ENCODE measurements around the gene IL17RA.

The IL17RA gene

DNA sequence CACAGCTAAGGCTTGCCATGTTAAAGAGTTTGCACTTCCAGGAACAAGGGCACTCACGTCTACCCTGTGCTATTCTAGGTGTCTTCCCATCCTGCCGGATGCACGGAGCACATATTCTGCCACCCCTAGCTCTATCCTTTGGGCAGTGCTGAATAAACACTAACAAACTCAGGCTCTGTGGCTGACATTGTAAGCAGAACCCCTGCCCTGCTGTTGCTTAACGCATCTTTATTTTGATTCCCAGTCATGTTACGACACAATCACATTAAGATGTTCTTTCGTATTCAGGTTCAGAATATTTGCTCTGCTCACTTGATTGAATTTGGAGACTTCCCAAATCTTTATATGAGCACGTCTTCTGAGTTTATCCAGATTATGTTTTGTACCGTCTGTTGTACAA, 77.9 kb downstream of the IL17RA start:
- no peaks in the 10 kb centered on the region for H3K9me3 Mint-ChIP-seq
- no peaks in the 10 kb centered on the region for H3K36me3 Mint-ChIP-seq (ENCODE audit: insufficient read depth)
- DNase-seq (ENCODE audit: low spot score in 2 of 2) = no peak
- peaks cover 11% of the 10 kb centered on the region for H3K4me1 Mint-ChIP-seq
- H3K4me3 Mint-ChIP-seq = no peak overlapping the region
- no peak overlapping the region for H3K27ac Mint-ChIP-seq (ENCODE audit: low read depth)
- no peak for ATAC-seq (replicated peaks; ENCODE audit: extremely low read depth, poor library complexity, severe bottlenecking)
- H3K27me3 Mint-ChIP-seq = peaks cover 5% of the 10 kb centered on the region

DNA sequence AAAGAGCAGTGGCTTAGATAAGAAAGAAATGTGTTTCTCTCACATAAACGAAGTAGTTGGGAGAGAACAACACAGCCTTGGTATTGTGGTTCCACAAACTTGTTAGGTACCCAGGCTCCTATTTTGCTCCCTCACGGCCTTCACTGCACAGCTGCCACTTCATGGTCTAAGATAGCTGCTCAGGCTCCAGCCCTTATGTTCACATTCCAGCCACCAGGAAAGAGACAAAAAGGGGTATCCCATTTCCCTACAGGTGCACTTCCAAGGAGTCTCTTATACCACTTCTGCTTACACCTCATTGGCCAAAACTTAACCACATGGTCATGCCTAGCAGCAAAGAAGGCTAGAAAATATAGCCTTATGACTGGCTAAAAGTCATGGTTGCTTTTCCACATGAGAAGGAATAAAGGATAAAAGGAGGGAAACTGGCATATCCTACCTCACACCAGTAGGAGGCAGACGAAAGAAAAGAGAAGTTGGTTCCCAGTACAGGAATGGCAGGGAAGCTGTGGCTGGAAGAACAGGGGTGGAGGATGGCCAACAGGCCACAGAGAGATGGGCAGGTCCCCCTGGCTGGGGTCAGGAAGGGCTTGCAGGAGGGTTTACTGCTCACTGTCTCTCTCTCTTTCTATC, 79.7 kb downstream of the IL17RA start:
- Mint-ChIP-seq H3K27ac (ENCODE audit: low read depth) (no peak overlapping the region), H3K27me3 (peaks cover 9% of the 10 kb centered on the region), H3K4me1 (peaks cover 6% of the 10 kb centered on the region), H3K9me3 (no peaks in the 10 kb centered on the region), H3K4me3 (no peak overlapping the region), H3K36me3 (ENCODE audit: insufficient read depth) (no peaks in the 10 kb centered on the region)
- DNase-seq (ENCODE audit: low spot score in 2 of 2) (no peak), ATAC-seq (replicated peaks; ENCODE audit: extremely low read depth, poor library complexity, severe bottlenecking) (no peak)

Measured in central memory CD8-positive, alpha-beta T cell (primary cell).